ENCODE data around the gene CCDC149.

CCDC149 gene

DNA sequence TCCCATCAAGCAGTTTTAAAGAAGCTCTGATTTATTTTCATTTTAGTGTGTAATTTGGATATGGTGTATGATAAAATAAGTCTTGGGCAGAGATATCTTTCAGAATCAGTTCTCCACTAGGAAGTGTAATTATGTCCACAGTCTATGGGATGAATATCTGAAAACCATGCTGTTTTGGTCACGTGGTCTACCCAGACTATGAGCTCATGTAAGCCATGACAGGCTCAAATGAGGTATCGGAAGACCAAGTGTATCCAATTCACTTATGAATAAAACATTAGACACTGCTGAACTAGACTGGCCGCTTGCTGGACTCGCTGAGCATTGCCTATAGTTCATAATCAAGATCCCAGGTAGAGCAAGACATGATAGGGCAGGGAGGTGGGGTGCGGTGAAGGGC, 66.9 kb downstream of the CCDC149 start:
- H3K4me3 ChIP-seq (ENCODE audit: control insufficient read depth, low read depth, low read length) = no peak overlapping the region
- TF ChIP-seq, protein P1, sequence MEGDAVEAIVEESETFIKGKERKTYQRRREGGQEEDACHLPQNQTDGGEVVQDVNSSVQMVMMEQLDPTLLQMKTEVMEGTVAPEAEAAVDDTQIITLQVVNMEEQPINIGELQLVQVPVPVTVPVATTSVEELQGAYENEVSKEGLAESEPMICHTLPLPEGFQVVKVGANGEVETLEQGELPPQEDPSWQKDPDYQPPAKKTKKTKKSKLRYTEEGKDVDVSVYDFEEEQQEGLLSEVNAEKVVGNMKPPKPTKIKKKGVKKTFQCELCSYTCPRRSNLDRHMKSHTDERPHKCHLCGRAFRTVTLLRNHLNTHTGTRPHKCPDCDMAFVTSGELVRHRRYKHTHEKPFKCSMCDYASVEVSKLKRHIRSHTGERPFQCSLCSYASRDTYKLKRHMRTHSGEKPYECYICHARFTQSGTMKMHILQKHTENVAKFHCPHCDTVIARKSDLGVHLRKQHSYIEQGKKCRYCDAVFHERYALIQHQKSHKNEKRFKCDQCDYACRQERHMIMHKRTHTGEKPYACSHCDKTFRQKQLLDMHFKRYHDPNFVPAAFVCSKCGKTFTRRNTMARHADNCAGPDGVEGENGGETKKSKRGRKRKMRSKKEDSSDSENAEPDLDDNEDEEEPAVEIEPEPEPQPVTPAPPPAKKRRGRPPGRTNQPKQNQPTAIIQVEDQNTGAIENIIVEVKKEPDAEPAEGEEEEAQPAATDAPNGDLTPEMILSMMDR (IDR thresholded peaks at IDR 0.05; ENCODE audit: control insufficient read depth, insufficient read depth, low read depth, low read length, missing control alignments) = no peak
- no peak for DNase-seq (ENCODE audit: low read depth)

DNA sequence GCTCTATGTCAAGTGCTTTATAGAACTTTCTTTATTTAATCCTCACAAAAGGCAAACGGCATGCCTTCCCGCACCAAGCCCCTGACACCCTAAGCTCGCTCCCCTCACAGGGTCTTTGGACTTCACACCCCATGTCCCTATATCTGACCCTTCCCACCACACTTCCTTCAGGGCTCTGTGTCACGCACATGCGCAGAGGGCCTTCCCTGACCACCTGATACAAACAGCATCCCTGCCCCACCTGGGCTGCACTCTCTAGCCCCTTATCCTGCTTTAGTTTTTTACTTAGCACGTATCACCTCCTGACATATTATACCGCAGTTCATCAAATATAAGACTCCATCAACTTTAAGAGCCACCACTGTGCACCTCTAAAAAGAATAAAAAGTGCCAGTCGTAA, 67.7 kb downstream of the CCDC149 start:
- no peak overlapping the region for H3K4me3 ChIP-seq (ENCODE audit: control insufficient read depth, low read depth, low read length)
- no peak for DNase-seq (ENCODE audit: low read depth)
- TF ChIP-seq, protein P1 (IDR thresholded peaks at IDR 0.05; ENCODE audit: control insufficient read depth, insufficient read depth, low read depth, low read length, missing control alignments) = no peak

DNA sequence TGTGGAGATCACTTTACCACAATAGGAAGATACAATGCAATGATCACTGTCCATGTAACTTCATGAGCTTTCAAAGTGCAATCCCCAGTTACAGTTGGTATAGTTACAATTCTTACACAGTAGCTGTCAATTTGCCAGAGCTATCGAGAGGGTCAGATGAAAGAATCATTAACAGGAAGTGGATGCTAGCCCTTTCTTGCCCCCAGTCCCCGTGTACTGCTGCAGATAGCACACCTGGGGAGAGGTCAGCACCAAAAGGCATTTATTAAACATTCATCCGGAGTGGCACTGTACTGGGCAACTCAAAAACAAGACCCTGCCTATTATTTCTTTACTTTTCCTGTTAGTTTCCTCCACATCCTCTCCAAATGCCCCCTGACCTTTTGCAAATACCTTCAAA, 69.7 kb downstream of the CCDC149 start:
- H3K4me3 ChIP-seq (ENCODE audit: control insufficient read depth, low read depth, low read length) = no peak overlapping the region
- TF ChIP-seq, protein P1 (IDR thresholded peaks at IDR 0.05; ENCODE audit: control insufficient read depth, insufficient read depth, low read depth, low read length, missing control alignments) = no peak
- no peak for DNase-seq (ENCODE audit: low read depth)

DNA sequence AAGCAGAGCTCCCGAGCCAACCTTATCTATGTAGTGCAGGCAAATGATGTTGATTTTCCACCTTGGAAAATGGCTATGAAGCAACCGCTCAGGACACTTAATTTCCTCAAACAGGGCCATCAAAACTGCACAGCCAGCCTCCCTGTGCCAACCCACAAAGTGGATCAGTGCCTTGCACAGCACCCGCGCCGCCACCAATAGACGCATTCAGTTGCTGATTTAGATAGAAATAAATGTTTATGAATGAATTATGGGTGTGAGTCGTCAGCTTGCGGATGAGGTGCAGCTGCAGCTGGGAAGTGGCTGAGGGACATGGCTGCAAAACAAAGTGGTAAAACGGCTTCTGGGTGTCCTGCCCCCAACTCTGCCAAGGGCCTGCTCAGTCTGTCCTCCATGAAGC, 70.5 kb downstream of the CCDC149 start:
- H3K4me3 ChIP-seq (ENCODE audit: control insufficient read depth, low read depth, low read length) = no peak overlapping the region
- DNase-seq (ENCODE audit: low read depth) = no peak
- TF ChIP-seq, protein P1 (IDR thresholded peaks at IDR 0.05; ENCODE audit: control insufficient read depth, insufficient read depth, low read depth, low read length, missing control alignments) = no peak

DNA sequence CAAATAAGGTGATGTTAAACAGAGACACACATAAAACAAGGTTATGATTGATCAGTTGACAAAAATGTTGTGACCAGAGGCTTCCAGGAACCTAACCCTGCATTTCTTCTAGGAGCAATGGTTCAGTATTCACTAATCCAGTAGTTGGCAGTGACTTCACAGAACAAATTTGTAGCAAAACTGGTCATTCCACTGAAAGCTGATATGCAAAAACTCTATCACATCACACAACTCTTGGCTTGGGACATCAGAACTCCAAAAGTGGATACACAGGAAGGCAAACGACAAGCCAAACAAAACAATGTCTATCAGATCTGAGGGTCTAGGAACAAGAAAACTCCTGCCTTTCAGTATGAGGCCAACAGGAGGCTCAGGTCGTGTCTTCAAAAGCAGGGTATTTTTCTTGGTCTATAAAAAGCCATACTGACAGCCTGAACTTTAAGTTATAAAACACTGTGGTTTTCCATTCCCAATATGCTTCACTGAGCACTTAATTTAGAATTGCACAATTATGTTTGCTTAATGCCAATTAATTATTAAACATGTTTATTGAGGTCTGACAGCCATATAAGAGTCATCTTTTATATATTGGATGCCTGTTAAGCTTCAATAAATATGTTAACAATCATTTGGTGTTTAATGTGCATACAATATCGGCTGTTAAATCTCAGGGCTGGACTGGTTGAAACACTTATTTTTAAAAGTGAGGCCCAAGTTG, 71.9 kb downstream of the CCDC149 start:
- no peak for DNase-seq (ENCODE audit: low read depth)
- TF ChIP-seq, protein P1 (IDR thresholded peaks at IDR 0.05; ENCODE audit: control insufficient read depth, insufficient read depth, low read depth, low read length, missing control alignments) = no peak
- H3K4me3 ChIP-seq (ENCODE audit: control insufficient read depth, low read depth, low read length) = no peak overlapping the region

DNA sequence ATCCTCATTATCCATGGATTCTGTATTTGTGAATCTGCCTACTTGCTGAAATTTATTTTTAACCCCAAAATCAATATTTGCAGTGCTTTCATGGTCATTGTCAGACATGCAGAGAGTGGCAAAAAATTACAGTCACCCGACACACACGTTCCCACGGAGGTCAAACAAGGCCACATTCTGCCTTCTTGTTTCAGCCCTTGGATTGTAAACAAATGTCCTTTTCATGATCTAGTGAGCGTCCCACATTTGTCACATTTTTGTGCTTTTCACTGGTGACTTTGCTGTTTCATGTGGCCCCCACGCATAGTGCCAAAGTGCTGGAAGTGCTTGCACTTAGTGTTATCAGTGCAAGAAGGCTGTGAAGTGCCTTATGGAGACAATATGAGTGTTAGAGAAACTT, 72.5 kb downstream of the CCDC149 start:
- H3K4me3 ChIP-seq (ENCODE audit: control insufficient read depth, low read depth, low read length) = no peak overlapping the region
- TF ChIP-seq, protein P1 (IDR thresholded peaks at IDR 0.05; ENCODE audit: control insufficient read depth, insufficient read depth, low read depth, low read length, missing control alignments) = no peak
- no peak for DNase-seq (ENCODE audit: low read depth)

All from AG09309 (cell line).